Thoracic aorta (tissue), 2 donors: ENCODE data around the gene OR52B4. TPM values are rescaled to one million over a fixed set of nuclear protein-coding genes. Genes with fewer than 3 reads are reported as not detected.
"Not testable (repeated sequence)": the region's sequence is repeated elsewhere in the genome, so short reads cannot be mapped to it uniquely, and the experiment has no call there.

Experiments
- ATAC-seq: fragments of 150-250 bp; one replicate; pipeline ENCODE4 v1.8.0; 2017; ENCODE audit warnings: low read depth; ENCODE audit not compliant: insufficient number of reproducible peaks, low FRiP score
- DNase-seq: peaks from one replicate; pipeline ENCODE4 v3.0.0-alpha.2; 2020; ENCODE audit warnings: low spot score
- H3K27ac ChIP-seq, 2 donors: fragments of 200-600 bp; sonication (generic); 1 replicate in 1 of 2; 2 replicates in 1 of 2; pipeline ENCODE4 v1.5.1; 2016; ENCODE audit warnings: mild to moderate bottlenecking in 2 of 2, moderate library complexity in 2 of 2
- H3K27me3 ChIP-seq: fragments of 200-600 bp; sonication (generic); replicated peaks from 2 replicates; pipeline ENCODE4 v1.6.0; 2016; ENCODE audit warnings: mild to moderate bottlenecking; ENCODE audit not compliant: insufficient read depth
- H3K36me3 ChIP-seq: fragments of 200-600 bp; sonication (generic); one replicate; pipeline ENCODE4 v1.5.1; 2016
- H3K4me1 ChIP-seq, 2 donors: fragments of 200-600 bp; sonication (generic); 1 replicate in 1 of 2; 2 replicates in 1 of 2; pipeline versions ENCODE4 v1.5.1 to v1.6.0; 2016; ENCODE audit warnings: low read depth in 2 of 2, mild to moderate bottlenecking in 1 of 2; ENCODE audit not compliant: control insufficient read depth in 1 of 2
- H3K4me3 ChIP-seq: fragments of 200-600 bp; sonication (generic); 2 replicates; pipeline ENCODE4 v1.5.1; 2016; ENCODE audit warnings: mild to moderate bottlenecking
- H3K9me3 ChIP-seq: fragments of 200-600 bp; sonication (generic); 2 replicates; pipeline ENCODE4 v1.5.1; 2016
- total RNA-seq, 2 donors: library from RNA; depleted of rRNA; stranded (reverse); fragments of >200 nt; gene quantifications; one replicate each; pipeline versions ENCODE4 v1.1.0 to v1.2.3, GENCODE V29; 2016
- TF ChIP-seq, protein P1 (sequence below): fragments of 200-600 bp; sonication (generic); IDR thresholded peaks from one replicate; pipeline ENCODE4 v1.5.1; 2019; ENCODE audit warnings: antibody characterized with exemption

The OR52B4 gene
- total RNA-seq = not detected

DNA sequence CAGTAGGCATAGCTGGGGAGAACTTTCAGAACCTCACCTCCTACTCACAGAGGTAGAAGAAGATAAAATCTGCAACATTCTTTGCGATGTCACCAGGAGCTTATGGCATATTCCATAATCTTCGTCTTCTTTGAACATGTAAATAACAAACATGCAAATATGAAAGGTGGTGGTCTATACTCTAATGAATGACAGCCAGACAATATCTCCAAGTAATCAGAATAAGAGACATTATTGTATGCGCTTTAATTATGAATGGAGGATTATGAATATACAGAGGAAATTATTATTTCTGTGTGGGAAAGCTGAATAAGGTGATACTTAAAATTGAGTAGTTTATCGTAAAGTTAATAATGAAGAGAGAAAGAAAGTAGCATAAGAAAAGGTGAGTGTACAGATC is at the start of gene OR52B4:
Gene OR52B4 (minus strand): TSS at position 101 of the 400 bp plus-strand sequence. CDS start 91 bp downstream, at position 10.
- Histone ChIP-seq H3K36me3 (no peaks in the 10 kb centered on the region), H3K4me3 (no peak within 1 kb of the TSS), H3K27me3 (no peaks in the 10 kb centered on the region), H3K4me1 (no peaks in the 10 kb centered on the region), H3K9me3 (no peaks in the 10 kb centered on the region), H3K27ac (no peak within 1 kb of the TSS)
- ATAC-seq = no peak
- TF ChIP-seq, protein P1, sequence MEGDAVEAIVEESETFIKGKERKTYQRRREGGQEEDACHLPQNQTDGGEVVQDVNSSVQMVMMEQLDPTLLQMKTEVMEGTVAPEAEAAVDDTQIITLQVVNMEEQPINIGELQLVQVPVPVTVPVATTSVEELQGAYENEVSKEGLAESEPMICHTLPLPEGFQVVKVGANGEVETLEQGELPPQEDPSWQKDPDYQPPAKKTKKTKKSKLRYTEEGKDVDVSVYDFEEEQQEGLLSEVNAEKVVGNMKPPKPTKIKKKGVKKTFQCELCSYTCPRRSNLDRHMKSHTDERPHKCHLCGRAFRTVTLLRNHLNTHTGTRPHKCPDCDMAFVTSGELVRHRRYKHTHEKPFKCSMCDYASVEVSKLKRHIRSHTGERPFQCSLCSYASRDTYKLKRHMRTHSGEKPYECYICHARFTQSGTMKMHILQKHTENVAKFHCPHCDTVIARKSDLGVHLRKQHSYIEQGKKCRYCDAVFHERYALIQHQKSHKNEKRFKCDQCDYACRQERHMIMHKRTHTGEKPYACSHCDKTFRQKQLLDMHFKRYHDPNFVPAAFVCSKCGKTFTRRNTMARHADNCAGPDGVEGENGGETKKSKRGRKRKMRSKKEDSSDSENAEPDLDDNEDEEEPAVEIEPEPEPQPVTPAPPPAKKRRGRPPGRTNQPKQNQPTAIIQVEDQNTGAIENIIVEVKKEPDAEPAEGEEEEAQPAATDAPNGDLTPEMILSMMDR = no peak
- no peak for DNase-seq

DNA sequence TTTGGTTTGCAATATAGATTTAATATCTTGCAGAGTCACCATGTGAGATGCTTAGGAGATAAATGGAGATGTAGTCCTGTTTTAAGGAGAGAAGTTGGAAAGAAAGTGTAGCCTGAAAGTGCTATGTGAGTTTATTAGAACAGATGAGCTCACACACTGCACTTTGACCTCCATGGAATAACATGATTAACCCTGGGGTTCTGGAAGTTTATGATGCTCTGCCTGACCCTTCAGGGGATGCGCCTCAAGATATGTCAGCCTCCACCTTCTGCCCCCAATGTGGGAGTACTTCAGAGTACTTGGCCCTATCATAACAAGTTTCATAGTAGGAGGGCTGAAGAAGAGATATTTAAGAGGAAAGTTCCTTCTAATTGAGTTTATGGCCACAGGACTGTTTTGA is 48.6 kb upstream of the OR52B4 start:
- Histone ChIP-seq H3K36me3 (no peaks in the 10 kb centered on the region), H3K4me1 (no peaks in the 10 kb centered on the region), H3K27ac (no peak overlapping the region), H3K4me3 (no peak overlapping the region), H3K27me3 (no peaks in the 10 kb centered on the region), H3K9me3 (no peaks in the 10 kb centered on the region)
- no peak for DNase-seq
- TF ChIP-seq, protein P1 = no peak
- no peak for ATAC-seq

DNA sequence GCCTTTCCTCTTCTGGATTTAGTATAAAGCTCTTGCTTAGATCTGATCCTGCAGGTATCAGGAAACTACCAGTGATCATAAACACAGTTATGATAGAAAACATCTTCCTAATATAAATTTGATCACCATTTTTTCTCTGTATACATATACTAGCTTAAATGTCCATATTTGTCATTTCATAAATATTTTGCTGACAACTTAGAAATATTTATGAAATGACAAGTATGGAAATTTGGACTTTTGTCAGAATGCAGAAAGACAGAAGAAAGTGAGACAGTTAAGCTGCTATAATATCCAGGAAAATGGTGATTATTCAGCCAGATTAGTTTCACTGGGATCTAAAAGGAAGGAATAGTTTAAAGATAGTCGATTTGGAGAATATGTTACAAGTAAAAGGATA is 48.1 kb upstream of the OR52B4 start:
- DNase-seq (no peak), ATAC-seq (no peak)
- H3K9me3 ChIP-seq = no peaks in the 10 kb centered on the region
- H3K27ac ChIP-seq = no peak overlapping the region
- H3K4me1 ChIP-seq = no peaks in the 10 kb centered on the region
- H3K36me3 ChIP-seq = no peaks in the 10 kb centered on the region
- no peaks in the 10 kb centered on the region for H3K27me3 ChIP-seq
- TF ChIP-seq, protein P1 = no peak
- no peak overlapping the region for H3K4me3 ChIP-seq

DNA sequence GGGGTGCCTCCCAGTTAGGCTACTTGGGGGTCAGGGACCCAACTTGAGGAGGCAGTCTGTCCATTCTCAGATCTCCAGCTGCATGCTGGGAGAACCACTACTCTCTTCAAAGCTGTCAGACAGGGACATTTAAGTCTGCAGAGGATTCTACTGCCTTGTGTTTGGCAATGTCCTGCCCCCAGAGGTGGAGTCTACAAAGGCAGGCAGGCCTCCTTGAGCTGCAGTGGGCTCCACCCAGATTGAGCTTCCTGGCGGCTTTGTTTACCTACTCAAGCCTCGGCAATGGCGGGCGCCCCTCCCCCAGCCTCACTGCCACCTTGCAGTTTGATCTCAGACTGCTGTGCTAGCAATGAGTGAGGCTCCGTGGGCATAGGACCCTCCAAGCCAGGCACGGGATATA is 38.0 kb upstream of the OR52B4 start:
- not testable (repeated sequence) for H3K36me3 ChIP-seq, H3K4me3 ChIP-seq, H3K9me3 ChIP-seq, H3K27ac ChIP-seq, ATAC-seq, H3K4me1 ChIP-seq, DNase-seq, H3K27me3 ChIP-seq

DNA sequence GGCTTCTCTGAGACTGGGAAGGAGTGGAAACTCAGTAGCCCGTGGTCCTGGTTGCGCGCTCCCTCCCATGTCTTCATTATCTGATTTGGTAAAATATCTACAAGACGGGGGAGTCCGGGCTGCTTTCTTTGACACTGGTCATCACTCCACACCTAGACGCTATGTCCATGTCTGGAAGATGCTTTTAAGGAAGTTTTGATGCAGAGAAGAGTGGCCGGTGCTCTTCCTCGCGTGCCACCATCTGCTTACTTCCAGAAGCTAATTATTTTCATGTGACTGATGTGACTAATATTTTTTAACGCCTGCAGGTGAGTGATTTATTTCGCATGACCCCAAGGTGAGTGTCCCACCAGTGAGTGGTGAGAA is 25.7 kb upstream of the OR52B4 start:
- Histone ChIP-seq H3K27me3 (no peaks in the 10 kb centered on the region), H3K9me3 (no peaks in the 10 kb centered on the region), H3K27ac (peak overlapping the region in 1 of 2 donors; percentile 74), H3K4me1 (peaks cover 6 to 10% of the 10 kb centered on the region in 2 donors), H3K36me3 (peaks cover 13% of the 10 kb centered on the region), H3K4me3 (peak overlapping the region; percentile 100)
- TF ChIP-seq, protein P1 = no peak
- DNase-seq (no peak), ATAC-seq (no peak)

DNA sequence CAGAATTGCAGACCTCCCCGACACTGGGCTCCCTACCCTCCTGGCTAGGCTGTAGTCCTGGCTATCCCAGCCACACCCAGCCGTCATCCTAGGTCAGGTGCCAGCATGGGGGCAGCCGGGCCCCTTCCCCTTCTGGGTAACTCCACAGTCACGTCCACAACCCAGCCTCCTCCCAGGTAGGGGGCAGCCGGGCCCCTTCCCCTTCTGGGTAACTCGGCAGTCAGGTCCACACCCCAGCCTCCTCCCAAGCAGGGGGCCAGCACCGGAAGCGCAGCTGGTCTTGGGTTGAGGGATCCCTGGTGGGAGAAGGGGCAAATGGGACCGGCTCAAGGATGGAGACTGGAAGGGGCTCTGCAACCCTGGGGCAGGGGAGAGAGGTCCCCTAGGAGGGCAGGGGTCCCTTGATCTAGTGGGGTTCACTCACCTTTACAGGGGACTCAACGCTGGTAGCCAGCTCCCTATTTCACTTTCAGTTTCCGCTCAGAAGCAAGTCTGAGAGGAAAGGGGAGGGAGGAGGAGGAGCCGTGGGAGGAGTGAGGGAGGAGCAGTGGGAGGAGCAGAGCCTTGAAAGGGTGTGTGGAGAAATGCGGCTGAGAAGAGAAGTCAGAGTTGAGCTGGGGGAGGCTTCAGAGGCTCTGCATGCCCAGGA is 25.1 kb upstream of the OR52B4 start, which contains the start of gene TRIM21:
Gene TRIM21 (minus strand): TSS at position 494 of the 649 bp plus-strand sequence. CDS start 3,293 bp downstream, outside the sequence.
- H3K9me3 ChIP-seq = no peaks in the 10 kb centered on the region
- ATAC-seq = peak; percentile 98

More for the DNA sequence above, 25.1 kb upstream of the OR52B4 start, which contains the start of gene TRIM21:
- DNase-seq = peak; percentile 65
- Histone ChIP-seq H3K4me1 (peaks cover 6 to 10% of the 10 kb centered on the region in 2 donors), H3K27ac (peak within 1 kb of the TSS; percentile 66 to 74), H3K36me3 (peaks cover 16% of the 10 kb centered on the region), H3K27me3 (no peaks in the 10 kb centered on the region), H3K4me3 (peak within 1 kb of the TSS; percentile 100)
- TF ChIP-seq, protein P1 = no peak
